GM23338 (cell line): ENCODE measurements around the gene ERCC6L. TPM values are rescaled to one million over a fixed set of nuclear protein-coding genes. Genes with fewer than 3 reads are reported as not detected.

ENCODE experiments used
- ATAC-seq: fragments of 200-7000 bp; cut with Tn5 transposase; 3 replicates; pipeline ENCODE4 v1.9.1; 2020
- DNase-seq: peaks from one replicate; pipeline ENCODE4 v3.0.0-alpha.2; 2015; ENCODE audit warnings: low spot score
- H2AFZ ChIP-seq: fragments of 200-600 bp; sonication (generic); 2 replicates; pipeline ENCODE4 v1.8.0; 2016; ENCODE audit warnings: antibody characterized with exemption, mild to moderate bottlenecking, moderate library complexity
- H3F3A ChIP-seq: fragments of 200-600 bp; sonication (generic); replicated peaks from 2 replicates; pipeline ENCODE4 v1.8.0; 2017; ENCODE audit warnings: antibody characterized with exemption, mixed run types, low read depth
- H3K27ac ChIP-seq: fragments of 200-600 bp; sonication (generic); 2 replicates; pipeline ENCODE4 v1.6.1; 2016; ENCODE audit warnings: low read depth
- H3K27me3 ChIP-seq: fragments of 200-600 bp; sonication (generic); 2 replicates; pipeline ENCODE4 v1.8.0; 2016; ENCODE audit warnings: mild to moderate bottlenecking, mixed run types, moderate library complexity; ENCODE audit not compliant: insufficient read depth
- H3K36me3 ChIP-seq: fragments of 200-600 bp; sonication (generic); 2 replicates; pipeline ENCODE4 v1.8.0; 2016; ENCODE audit warnings: mild to moderate bottlenecking; ENCODE audit not compliant: insufficient read depth
- H3K4me1 ChIP-seq: fragments of 200-600 bp; sonication (generic); 2 replicates; pipeline ENCODE4 v1.8.0; 2016; ENCODE audit warnings: mild to moderate bottlenecking, moderate library complexity; ENCODE audit not compliant: insufficient read depth
- H3K4me2 ChIP-seq: fragments of 200-600 bp; sonication (generic); 2 replicates; pipeline ENCODE4 v1.7.1; 2017; ENCODE audit warnings: mixed run types
- H3K4me3 ChIP-seq: fragments of 200-600 bp; sonication (generic); 2 replicates; pipeline ENCODE4 v1.6.1; 2016; ENCODE audit warnings: mixed run types
- H3K79me2 ChIP-seq: fragments of 200-600 bp; sonication (generic); replicated peaks from 2 replicates; pipeline ENCODE4 v1.8.0; 2017; ENCODE audit warnings: mild to moderate bottlenecking; ENCODE audit not compliant: insufficient read depth
- H3K9me2 ChIP-seq: fragments of 200-600 bp; sonication (generic); 2 replicates; pipeline ENCODE4 v1.8.0; 2017; ENCODE audit not compliant: insufficient read depth
- H4K20me1 ChIP-seq: fragments of 200-600 bp; sonication (generic); replicated peaks from 2 replicates; pipeline ENCODE4 v1.8.0; 2017; ENCODE audit warnings: mild to moderate bottlenecking; ENCODE audit not compliant: insufficient read depth
- H3K27ac Mint-ChIP-seq: 2 replicates; pipeline ENCODE4 v1.8.0; 2020; ENCODE audit warnings: inconsistent platforms, mild to moderate bottlenecking, moderate library complexity, mixed read lengths
- H3K27me3 Mint-ChIP-seq: 3 replicates; pipeline ENCODE4 v1.8.0; 2022; ENCODE audit warnings: low read depth, mild to moderate bottlenecking, moderate library complexity, mixed read lengths, inconsistent platforms; ENCODE audit not compliant: insufficient read depth, poor library complexity
- H3K36me3 Mint-ChIP-seq: 3 replicates; pipeline ENCODE4 v1.8.0; 2021; ENCODE audit warnings: low read depth, mild to moderate bottlenecking, inconsistent platforms, moderate library complexity, mixed read lengths
- H3K4me1 Mint-ChIP-seq: 3 replicates; pipeline ENCODE4 v1.8.0; 2020; ENCODE audit warnings: mild to moderate bottlenecking, inconsistent platforms, mixed read lengths
- H3K4me3 Mint-ChIP-seq: 3 replicates; pipeline ENCODE4 v1.8.0; 2021; ENCODE audit warnings: moderate library complexity, mild to moderate bottlenecking, inconsistent platforms, mixed read lengths
- H3K9me3 Mint-ChIP-seq: 3 replicates; pipeline ENCODE4 v1.8.0; 2020; ENCODE audit warnings: moderate library complexity, mild to moderate bottlenecking, inconsistent platforms, mixed read lengths
- CREB1 ChIP-seq: fragments of 250-450 bp; sonication (Bioruptor Pico); IDR thresholded peaks from 2 replicates; pipeline ENCODE4 v1.5.0; 2020; ENCODE audit warnings: low read depth, mild to moderate bottlenecking, moderate library complexity
- CTCF ChIP-seq, 2 experiments: fragments of 200-600 bp in 1 of 2; sonication (generic) in 1 of 2; conservative IDR thresholded peaks; 2 replicates each; pipeline versions ENCODE4 v1.5.1 to v1.6.1; 2016 to 2017; ENCODE audit warnings: antibody characterized with exemption in 2 of 2, low read depth in 2 of 2, mild to moderate bottlenecking in 2 of 2, moderate library complexity in 1 of 2
- ETS1 ChIP-seq: IDR thresholded peaks from 2 replicates; pipeline ENCODE4 v1.6.1; 2016; ENCODE audit warnings: antibody characterized with exemption
- EZH2 ChIP-seq: fragments of 200-600 bp; sonication (generic); IDR thresholded peaks from one replicate; pipeline ENCODE4 v1.8.0; 2017; ENCODE audit warnings: antibody characterized with exemption, mild to moderate bottlenecking, low read depth; ENCODE audit not compliant: unreplicated experiment
- JUNB ChIP-seq: IDR thresholded peaks from one replicate; pipeline ENCODE4 v1.6.1; 2016; ENCODE audit warnings: antibody characterized with exemption; ENCODE audit not compliant: unreplicated experiment
- NANOG ChIP-seq: IDR thresholded peaks from 2 replicates; pipeline ENCODE4 v1.6.1; 2016; ENCODE audit warnings: antibody characterized with exemption, borderline replicate concordance
- STAT1 ChIP-seq: IDR thresholded peaks from one replicate; pipeline ENCODE4 v1.6.1; 2016; ENCODE audit warnings: antibody characterized with exemption; ENCODE audit not compliant: unreplicated experiment
- ZNF114 ChIP-seq: fragments of 250-450 bp; sonication (Bioruptor Pico); IDR thresholded peaks from 2 replicates; pipeline ENCODE4 v1.5.0; 2020; ENCODE audit warnings: mild to moderate bottlenecking, moderate library complexity
- ZNF331 ChIP-seq: fragments of 250-450 bp; sonication (Bioruptor Pico); IDR thresholded peaks from 2 replicates; pipeline ENCODE4 v1.5.0; 2020; ENCODE audit warnings: low read depth, mild to moderate bottlenecking, moderate library complexity
- polyA plus RNA-seq: library from polyadenylated mRNA; unstranded; fragments of >200 nt; fragmentation: Nextera tagmentation; extraction: Ambion mirVana; gene quantifications from 2 replicates; pipeline ENCODE4 v1.2.1, GENCODE V29; 2016
- total RNA-seq: library from RNA; depleted of rRNA; stranded (reverse); fragments of >200 nt; shearing (Covaris generic); gene quantifications from 2 replicates; pipeline ENCODE4 v1.2.3, GENCODE V29; 2014

Gene ERCC6L
- total and polyA plus RNA-seq, 2 experiments from 2014 or later, result 11.3 to 23.1 TPM

- TF ChIP-seq ZNF114 (CRISPR knock-in tag), result no peak
- no peak for TF ChIP-seq CTCF (conservative IDR thresholded peaks at IDR 0.05; ENCODE audit: low read depth in 2 of 2)
- TF ChIP-seq CREB1 (CRISPR knock-in tag), result no peak
- no peak for TF ChIP-seq EZH2
- TF ChIP-seq NANOG, result no peak
- no peak for TF ChIP-seq JUNB
- no peak for TF ChIP-seq ETS1
Measured at GRCh38 chrX:72247206-72247942, 8.5 kb upstream of the ERCC6L start (continued).

- Mint-ChIP-seq H3K27ac (no peak overlapping the region), H3K27me3 (peaks cover 3% of the 10 kb centered on the region), H3K4me1 (peaks cover 5% of the 10 kb centered on the region; the same call in 1 of the 3 replicates), H3K4me3 (no peak overlapping the region), H3K36me3 (no peaks in the 10 kb centered on the region), H3K9me3 (no peaks in the 10 kb centered on the region; the same call in 2 of the 3 replicates)
- H3K79me2 ChIP-seq, result no peaks in the 10 kb centered on the region
- H3K4me3 ChIP-seq, result no peak overlapping the region
- H3F3A ChIP-seq, result no peaks in the 10 kb centered on the region
- no peak overlapping the region for H2AFZ ChIP-seq
- H3K27ac ChIP-seq, result no peak overlapping the region
- TF ChIP-seq STAT1 (no peak), JUNB (no peak), ETS1 (no peak), CTCF (conservative IDR thresholded peaks at IDR 0.05; ENCODE audit: low read depth in 2 of 2) (peak; percentile 58 to 84), ZNF331 (CRISPR knock-in tag) (no peak)
- no peaks in the 10 kb centered on the region for H3K9me2 ChIP-seq
- DNase-seq (peak; percentile 74), ATAC-seq (peak; percentile 95)
- H4K20me1 ChIP-seq, result no peaks in the 10 kb centered on the region
- no peaks in the 10 kb centered on the region for H3K27me3 ChIP-seq
- no peak overlapping the region for H3K4me2 ChIP-seq
- H3K4me1 ChIP-seq, result no peaks in the 10 kb centered on the region
- no peaks in the 10 kb centered on the region for H3K36me3 ChIP-seq
Measured at GRCh38 chrX:72245461-72246089, 6.7 kb upstream of the ERCC6L start.
